GM19240 (cell line): ENCODE measurements around the gene NPFFR1.
"Not testable (repeated sequence)": the region's sequence is repeated elsewhere in the genome, so short reads cannot be mapped to it uniquely, and the experiment has no call there.

Experiments
- DNase-seq: peaks from one replicate; pipeline ENCODE4 v3.0.0; 2011; ENCODE audit warnings: low spot score; ENCODE audit not compliant: insufficient read length

NPFFR1 gene

DNA sequence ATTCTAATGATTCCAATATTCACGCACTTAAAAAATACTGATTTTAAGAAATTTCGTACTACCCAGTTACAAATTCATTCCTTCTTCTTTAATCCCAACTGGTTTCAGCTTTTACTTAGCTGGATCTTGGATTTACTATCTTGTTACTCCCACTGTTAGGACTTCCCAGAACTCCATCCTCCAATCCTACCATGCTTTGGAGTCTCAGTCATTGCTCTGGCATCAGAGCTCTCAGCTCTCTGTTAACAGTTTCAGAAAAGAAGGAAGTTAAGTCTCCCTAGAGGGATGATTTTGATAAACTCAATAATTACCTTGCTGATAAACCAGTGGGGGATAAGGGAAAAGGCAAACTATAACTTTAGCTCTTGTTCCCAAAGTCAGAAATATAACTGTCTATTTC is 60.1 kb downstream of the NPFFR1 start:
- DNase-seq = no peak

DNA sequence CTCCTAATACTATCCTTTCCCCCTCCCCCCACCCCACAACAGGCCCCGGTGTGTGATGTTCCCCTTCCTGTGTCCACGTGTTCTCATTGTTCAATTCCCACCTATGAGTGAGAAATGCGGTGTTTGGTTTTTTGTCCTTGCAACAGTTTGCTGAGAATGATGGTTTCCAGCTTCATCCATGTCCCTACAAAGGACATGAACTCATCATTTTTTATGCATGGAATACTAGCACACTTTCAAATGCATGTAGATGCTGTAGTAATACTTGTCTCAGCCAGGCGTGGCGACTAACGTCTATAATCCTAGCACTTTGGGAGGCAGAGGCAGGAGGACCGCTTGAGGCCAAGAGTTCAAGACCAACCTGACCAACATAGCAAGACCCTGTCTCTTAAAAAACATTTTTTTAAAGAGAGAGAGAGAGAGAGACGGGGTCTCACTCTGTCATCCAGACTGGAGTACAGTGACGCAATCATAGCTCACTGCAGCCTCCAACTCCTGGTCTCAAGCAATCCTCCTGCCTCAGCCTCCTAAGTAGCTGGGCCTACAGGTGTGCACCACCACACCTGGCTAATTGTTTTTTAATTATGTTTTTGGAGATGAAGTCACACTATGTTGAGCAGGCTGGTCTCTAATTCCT is 60.9 kb downstream of the NPFFR1 start:
- not testable (repeated sequence) for DNase-seq

GRCh38 chr10:70222340-70222794 is 61.4 kb downstream of the NPFFR1 start:
- no peak for DNase-seq

GRCh38 chr10:70221030-70221429 is 62.8 kb downstream of the NPFFR1 start:
- DNase-seq = no peak

GRCh38 chr10:70212879-70213278 is 70.9 kb downstream of the NPFFR1 start:
- DNase-seq = no peak

DNA sequence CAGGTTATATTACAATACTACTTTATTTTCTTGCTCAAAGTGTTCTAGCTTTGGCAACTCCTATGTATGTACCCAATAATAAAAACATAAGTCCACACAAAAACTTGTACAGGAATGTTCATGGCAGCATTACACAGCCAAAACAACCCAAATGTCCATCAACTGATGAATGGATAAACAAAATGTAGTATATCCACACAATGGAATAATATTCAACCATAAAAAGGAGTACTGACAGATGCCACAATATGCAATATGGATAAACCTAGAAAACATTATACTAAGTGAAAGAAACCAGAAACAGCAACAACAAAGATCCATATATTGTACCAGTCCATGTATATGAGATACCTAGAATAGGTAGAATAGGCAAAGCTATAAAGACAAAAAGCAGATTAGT is 71.5 kb downstream of the NPFFR1 start:
- no peak for DNase-seq

DNA sequence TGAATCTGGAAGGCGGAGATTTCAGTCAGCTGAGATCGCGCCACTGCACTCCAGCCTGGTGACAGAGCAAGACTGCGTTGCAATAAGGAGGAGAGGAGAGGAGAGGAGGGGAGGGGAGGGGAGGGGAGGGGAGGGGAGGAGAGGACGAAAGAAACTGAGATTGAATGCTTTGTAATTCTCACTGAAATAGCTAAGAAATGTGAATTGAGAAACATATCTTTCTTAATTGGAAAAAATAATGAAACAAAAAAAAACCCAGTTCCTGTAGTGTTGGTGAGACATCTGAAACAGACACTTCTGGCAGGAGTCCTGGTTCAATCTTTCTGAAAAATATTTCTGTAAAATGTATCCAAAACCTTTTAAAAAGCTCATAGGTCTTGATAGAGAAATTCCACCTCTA is 77.0 kb downstream of the NPFFR1 start:
- DNase-seq = no peak

- DNase-seq = no peak
Observed at GRCh38 chr10:70201105-70201504, 82.7 kb downstream of the NPFFR1 start.

GRCh38 chr10:70198696-70199466 is 84.9 kb downstream of the NPFFR1 start:
- DNase-seq = no peak
